HT1080 (cell line): Measurements from ENCODE around the gene HSBP1. TPM values are rescaled to one million over a fixed set of nuclear protein-coding genes. Genes with fewer than 3 reads are reported as not detected.

Experiments
- DNase-seq: peaks from one replicate; pipeline ENCODE4 v3.0.0-alpha.2; 2015; ENCODE audit warnings: low read depth
- total RNA-seq: library from RNA; depleted of rRNA; stranded (reverse); fragments of >200 nt; shearing (Covaris generic); gene quantifications from 2 replicates; pipeline ENCODE4 v1.2.3, GENCODE V29; 2014

The HSBP1 gene
- total RNA-seq, 1 experiment from 2014 or later, result 177 TPM

DNA sequence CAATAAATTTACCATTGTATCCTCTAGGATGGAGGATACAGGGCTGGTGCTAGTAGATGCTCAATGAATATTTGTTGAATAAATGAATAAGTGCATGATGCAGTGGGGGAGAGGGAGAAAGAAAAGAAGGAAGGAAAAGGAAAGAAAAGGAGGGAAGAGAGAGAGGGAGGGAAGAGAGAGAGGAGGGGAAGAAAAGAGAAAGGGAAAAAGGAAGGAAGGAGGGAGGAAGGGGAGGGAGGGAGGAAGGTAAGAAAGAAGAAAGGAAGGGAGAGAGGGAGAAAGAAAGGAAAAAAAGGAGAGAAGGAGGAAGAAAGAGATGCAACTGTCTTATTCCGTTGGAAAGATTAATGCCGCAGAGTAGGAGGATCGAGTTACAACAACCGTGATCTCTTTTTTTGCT, 30.4 kb downstream of the HSBP1 start:
- DNase-seq, result no peak

DNA sequence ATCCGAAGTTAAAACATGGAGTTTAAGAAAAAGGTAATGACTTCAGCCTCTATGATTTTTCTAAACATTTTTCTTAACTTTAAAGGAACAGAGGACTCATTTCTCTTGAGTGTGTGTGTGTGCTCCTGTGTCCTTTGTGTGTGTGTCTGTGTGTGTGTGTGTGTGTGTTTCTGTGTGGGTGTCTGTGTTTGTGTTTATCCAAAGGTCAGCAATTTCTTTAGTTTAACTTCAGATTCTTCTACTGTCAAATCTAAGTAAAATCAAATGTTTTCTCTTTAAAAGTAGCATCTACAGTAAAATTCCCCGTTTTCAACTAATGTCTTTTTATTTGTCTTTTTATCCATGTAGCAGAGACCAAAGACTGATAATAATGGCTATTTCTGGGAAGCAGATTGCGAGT, 31.8 kb downstream of the HSBP1 start:
- no peak for DNase-seq

DNA sequence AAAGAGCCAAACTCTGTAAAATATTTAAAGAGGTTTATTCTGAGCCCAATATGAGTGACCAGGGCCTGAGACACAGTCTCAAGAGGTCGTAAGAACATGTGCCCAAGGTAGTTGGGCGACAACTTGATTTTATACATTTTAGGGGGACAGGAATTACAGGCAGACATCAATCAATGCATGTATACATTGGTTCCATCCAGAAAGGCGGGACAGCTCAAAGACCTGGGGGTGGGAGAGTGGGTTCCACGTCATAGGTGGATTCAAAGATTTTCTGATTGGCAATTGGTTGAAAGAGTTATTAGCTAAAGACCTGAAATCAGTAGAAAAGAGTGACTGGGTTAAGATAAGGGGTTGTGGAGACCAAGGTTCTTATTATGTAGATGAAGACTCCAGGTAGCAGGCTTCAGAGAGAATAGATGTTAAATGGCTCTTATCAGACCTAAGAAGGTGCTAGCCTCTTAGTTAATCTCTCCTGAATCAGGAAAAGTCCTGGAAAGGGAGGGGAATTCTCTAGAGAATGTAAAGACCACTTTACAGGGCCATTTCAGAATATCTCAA, 32.4 kb downstream of the HSBP1 start:
- DNase-seq, result no peak

DNA sequence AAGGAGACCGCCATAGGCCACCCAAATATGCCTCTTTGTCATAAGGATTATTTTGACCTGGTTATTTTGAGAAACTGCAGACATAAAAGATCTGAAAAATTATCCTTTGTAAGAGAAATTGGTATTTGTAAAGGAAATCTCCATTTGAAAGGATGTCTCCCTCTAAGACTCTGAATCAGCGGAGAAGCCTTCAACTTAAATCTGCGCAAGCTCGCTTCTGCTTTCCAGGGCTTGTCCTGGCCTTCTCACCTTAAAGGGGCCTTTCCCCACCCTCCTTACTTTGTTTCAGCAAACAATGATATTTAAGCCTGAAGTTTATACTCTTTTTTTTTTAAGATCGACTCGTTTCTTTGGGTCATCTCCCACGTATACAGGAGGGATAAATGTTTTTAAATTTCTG, 34.5 kb downstream of the HSBP1 start:
- no peak for DNase-seq

DNA sequence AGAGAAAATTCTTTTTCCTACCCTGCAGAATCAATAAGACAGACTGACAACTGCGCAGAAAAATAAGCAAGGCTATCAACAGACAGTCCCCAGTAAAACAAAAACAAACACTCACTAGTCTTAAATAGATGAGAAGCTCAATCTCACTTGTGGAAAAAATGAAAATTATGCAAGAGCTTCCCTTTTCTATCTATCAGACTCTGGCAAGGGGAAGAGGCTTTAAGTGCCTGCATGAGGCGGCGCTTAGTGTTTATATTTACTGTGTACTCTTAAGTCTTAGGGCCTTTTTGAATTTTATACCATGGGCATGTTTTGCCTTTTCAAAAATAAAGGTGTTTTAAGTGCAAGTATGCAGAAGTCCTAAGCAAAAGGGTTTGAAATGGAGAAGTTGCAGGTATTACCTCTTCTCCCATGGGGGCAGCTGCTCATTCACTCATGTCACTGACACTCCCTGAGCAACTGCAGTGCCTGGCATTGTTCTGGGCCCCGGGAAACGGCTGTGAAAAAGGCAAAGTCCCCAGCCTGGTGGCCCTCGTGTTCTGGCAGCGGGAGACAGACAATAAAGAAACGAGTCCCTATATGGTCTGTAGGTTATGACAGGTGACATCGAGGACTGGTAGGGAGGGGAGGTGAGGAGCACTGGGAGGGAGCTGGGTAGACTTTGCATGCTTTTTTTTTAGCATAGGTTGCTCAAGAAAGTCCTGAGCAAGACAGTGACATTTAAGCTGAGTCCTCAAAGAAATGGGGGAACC, 35.2 kb downstream of the HSBP1 start:
- DNase-seq, result no peak

DNA sequence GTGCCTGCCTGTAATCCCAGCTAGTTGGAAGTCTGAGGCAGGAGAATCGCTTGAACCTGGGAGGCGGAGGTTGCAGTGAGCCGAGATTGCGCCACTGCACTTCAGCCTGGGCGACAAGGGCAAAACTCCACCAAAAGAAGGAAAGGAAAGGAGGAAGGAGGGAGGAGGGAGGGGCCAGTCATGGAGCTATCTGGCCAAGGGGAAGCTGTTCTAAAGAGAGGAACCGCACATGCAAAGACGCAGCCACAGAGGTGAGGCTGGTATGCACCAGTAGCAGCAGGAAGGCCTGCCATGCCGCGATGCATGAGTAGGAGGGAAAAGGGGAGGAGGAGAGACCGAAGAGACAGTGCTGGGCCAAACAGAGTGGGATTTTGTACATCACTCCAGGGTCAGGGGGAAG, 35.9 kb downstream of the HSBP1 start:
- DNase-seq, result no peak

DNA sequence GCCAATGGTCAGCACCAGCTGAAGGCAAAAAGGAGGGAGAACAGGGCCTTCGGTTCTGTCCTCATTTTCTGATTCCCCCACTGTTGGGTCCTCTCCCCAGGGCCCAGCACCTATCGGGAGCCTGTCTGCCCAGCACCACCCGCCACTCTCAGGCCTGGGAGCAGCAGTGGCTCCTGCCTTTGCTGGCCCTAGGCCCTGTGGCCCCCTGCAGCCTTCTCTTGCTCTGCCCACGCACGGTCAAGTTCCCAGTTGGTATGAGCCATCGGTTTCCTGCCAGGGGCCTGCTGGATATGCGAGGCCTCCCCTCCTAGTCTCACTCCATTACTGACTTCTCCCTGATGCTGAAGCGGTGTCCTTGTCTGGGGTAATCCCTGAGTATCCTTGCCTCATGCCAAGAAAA, 37.5 kb downstream of the HSBP1 start:
- DNase-seq, result no peak

DNA sequence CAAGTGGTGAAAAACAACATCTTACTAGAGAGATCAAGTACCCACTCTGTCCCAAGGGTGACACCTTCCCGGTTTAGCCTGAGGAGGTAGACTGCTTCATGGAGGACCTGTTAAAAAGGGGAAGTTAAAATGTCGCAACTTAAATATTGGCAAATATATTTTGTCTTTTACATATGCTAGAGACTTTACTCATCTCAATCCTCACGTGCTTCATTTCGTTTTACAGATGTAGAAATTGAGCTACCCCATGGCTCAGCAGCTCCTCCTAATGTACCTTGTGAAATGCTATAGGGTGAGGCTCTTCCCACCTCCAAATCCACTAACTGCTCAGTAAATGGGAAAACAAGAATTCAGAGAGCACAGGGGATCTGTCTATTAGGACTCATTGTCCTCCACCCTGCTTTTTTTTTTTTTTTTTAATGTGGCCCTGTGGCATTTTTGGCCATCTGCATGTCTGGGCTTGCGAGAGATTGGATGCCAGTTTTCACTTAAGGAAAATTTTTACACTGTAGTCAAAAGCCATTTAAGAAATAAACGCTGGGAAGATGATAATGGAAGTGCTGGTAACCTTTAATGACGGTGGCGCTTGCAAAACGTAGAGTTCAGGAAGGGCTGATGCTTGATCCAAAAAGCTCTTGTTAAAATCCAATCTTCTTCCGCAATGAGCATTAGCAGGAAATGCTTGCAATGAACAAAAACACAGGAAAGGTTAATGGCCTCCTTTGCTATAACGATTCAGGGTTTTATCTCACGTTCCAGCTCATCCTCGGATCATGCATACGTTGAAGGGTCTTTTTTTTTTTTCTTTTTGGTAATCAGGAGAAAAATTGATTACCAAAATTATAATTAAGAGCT, 39.8 kb downstream of the HSBP1 start:
- no peak for DNase-seq

DNA sequence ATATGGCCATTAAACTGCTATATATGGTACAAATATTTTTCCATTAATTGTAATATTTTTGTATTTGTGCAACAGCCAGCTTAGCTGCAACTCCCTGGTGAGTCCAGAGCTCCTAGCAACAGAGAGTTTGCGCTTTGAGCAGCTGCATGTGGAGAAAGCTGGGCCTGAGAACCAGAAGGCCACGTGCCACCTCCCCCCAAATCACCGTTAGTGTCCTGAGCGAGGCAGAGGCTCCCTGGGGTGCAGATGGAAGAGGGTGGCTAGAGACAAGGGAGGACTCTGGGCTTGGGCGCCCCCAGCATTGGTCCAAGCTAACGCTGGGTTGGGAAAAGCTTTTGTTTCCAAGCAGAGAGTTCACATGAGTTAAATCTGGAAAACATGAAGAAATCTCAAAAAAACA, 41.6 kb downstream of the HSBP1 start:
- no peak for DNase-seq

DNA sequence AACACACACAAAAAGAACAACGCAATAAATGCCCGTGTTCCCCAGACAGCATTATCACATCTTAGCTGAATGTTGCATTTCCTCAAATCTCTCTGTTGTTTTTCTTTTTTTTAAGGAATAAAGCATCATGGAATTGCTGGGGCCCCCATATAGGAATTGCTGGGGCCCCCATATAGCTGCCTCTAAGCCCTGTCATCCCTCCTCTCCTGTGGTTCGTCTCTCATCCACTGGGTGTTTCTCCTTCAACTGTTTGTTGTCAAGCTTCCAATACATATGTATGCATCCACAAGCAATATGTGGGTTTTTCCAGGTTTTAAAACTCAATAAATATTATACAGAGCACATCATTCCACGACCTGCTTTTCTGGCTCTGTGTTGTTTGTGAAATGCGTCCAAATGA, 43.2 kb downstream of the HSBP1 start:
- DNase-seq, result no peak

DNA sequence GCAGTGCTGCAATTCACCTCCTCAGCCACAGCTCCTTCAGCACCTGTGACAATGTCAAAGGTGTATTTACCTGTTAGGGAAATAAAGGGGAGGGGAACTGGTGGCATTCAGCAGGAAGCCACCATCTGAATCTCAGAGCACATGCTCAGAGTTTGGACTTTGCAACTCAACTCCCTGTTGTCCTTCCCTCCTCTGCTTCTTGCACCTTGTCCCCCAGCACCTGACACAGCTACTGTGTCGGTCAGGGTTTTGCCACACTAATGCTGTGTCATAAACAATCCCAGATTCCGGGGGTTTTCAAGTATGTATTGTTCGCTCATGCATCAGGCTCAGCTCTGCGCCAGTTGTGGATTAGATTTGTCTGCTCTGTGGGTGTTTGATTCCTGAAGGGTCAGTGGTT, 43.7 kb downstream of the HSBP1 start:
- no peak for DNase-seq

DNA sequence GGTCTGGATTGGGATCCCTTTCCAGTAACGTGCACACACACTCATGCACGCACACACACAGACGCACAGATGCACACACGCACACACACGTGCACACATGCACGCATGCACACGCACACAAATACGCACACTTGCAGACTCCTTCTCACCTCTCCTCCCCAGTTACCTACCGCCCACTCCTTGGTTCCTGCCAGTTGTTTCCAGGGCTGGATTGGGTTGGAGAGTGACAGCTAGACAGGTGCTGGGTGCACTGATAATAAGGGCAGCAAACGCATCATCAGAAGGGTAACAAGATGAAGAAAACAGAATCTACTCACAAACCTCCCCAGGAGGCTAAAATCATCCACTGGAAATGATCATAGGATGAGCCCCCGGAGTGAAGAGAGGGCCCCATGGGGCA, 45.0 kb downstream of the HSBP1 start:
- no peak for DNase-seq

DNA sequence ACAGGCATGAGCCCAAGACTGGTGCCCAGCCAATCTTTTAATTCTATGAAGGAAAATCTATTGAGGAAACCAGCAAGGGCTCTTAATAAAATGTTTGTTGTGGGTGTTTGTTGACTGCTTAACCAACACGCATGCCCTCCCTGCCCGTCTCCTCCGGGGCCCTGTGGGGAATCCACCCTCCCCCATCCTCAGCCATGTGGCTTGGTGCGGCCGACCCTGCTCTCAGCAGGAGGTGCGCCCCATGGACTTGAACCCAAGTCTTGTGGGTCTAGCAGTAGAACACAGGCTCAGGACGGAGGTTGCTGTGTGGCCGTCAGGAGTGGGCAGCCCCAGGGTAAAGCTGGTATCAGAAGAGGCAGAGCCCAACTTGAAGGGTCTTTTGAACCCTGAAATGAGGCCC, 46.1 kb downstream of the HSBP1 start:
- DNase-seq, result no peak

DNA sequence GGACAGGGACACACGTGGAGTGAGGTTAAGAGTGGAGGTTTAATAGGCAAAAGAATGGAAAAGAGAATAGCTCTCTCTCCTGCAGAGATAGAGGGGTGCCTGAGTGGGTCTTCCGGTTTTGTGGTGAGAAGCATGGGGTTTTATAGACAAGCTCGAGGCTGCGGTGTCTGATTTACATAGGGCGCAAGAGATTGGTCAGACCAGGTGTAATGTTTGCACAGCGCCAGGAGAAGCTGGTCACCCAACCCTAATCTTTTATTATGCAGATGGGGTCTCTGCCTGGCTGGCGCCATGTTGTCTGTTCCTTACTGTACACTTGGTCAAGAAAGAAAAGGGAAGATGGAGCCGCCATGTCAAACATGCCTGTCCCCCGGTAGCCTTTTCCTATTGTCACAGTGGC, 46.6 kb downstream of the HSBP1 start:
- DNase-seq, result no peak

DNA sequence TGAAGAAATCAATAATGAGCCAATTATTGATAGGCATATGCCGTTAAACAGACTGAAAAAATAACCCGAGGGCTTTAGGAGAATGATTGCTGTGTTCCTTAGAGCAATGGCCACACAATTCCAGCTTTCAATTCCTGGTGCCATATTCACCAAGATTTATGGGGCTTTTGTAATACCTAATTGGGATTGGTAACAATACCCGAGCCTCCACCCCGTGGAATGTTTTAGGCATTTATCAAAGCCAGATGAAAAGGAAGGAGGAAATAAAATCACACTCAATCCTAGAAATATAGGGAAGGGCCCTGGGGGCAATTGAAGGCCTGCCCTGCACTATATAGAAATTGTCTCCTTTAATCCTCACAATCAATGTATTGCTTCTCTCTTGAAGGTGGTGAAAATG, 49.0 kb downstream of the HSBP1 start:
- DNase-seq, result no peak

DNA sequence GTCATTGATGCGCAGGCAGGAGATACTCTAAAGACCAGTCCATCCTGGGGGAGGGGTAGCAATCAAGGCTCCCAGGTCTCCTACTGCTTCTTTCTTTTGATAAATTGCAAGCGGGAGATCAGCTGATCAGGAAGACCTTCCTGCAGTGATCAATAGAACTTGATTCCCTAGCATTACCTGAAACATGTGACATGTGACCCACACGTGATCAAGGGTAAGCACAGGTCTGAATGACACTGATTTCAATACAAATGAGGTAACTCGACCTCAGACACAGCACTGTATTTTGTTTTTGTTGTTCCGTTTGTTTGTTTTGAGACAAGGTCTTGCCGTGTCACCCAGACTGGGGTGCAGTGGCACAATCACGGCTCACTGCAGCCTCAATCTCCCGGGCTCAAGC, 51.5 kb downstream of the HSBP1 start:
- DNase-seq, result no peak

DNA sequence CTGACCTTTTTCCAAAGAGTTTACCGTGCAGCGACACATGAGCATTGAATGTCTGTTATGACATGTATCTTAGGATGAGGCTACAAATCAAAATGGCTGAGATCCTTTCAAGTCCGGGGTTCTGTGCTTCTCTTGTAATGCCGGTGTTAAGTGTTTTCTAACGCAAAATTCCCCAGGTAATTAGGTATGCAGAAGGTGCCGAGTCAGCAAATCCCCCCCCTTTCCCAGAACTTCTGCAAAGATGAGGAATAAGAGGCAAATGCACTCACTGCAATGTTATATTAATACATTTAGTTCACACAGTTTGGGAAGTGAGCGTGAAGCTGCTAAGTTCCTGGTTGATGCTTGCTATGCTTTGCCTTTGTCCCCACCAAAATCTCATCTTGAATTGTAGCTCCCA, 54.9 kb downstream of the HSBP1 start:
- no peak for DNase-seq

DNA sequence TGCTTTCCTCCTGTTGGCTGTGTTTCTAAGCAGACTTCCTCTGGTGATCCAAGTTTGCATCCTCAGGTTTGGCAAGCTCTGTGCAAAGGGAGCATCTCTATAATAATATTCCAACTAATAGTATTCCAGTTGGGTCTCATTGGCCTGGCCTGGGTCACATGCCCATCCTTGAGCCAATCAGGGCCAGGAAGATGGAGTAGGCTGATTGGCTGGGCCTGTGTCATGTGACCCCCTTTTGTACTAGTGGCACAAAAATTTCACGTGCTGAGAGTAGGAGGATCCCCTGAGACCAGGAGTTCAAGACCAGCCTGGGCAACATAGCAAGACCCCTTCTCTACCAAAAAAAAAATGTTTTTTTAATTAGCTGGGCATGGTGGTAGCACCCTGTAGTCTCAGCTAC, 55.9 kb downstream of the HSBP1 start:
- no peak for DNase-seq
